Stimulated activated CD8-positive, alpha-beta memory T cell treated with anti-CD3 and anti-CD28 coated beads, Interleukin-15, amount 100 ng/mL, for 24 hours (primary cell): Measurements from ENCODE around the gene LSAMP.

Experiments
- DNase-seq: peaks from one replicate; pipeline ENCODE4 v3.0.0-alpha.2; 2020; ENCODE audit warnings: low read depth

Gene LSAMP

GRCh38 chr3:115943579-115943978 lies 501.7 kb downstream of the LSAMP start:
- no peak for DNase-seq

- no peak for DNase-seq
These were observed 508.2 kb downstream of the LSAMP start for GRCh38 chr3:115937054-115937453.

- DNase-seq, result no peak
These were observed 512.5 kb downstream of the LSAMP start for GRCh38 chr3:115932807-115933206.

- DNase-seq, result no peak
These were observed 513.7 kb downstream of the LSAMP start for GRCh38 chr3:115931581-115931980.

GRCh38 chr3:115930922-115931321 lies 514.4 kb downstream of the LSAMP start:
- no peak for DNase-seq

- DNase-seq, result no peak
These were observed 515.1 kb downstream of the LSAMP start for GRCh38 chr3:115930168-115930567.

- no peak for DNase-seq
These were observed 516.9 kb downstream of the LSAMP start for GRCh38 chr3:115928376-115928775.

GRCh38 chr3:115927197-115927596 lies 518.1 kb downstream of the LSAMP start:
- DNase-seq, result no peak

- no peak for DNase-seq
These were observed 522.5 kb downstream of the LSAMP start for GRCh38 chr3:115922681-115923347.

- no peak for DNase-seq
These were observed 523.6 kb downstream of the LSAMP start for GRCh38 chr3:115921711-115922110.

GRCh38 chr3:115918900-115919299 lies 526.4 kb downstream of the LSAMP start:
- no peak for DNase-seq

- DNase-seq, result no peak
These were observed 528.4 kb downstream of the LSAMP start for GRCh38 chr3:115916866-115917265.

GRCh38 chr3:115915061-115915460 lies 530.2 kb downstream of the LSAMP start:
- no peak for DNase-seq

- no peak for DNase-seq
These were observed 532.1 kb downstream of the LSAMP start for GRCh38 chr3:115913069-115913686.

- no peak for DNase-seq
These were observed 532.9 kb downstream of the LSAMP start for GRCh38 chr3:115912372-115912771.

- no peak for DNase-seq
These were observed 539.4 kb downstream of the LSAMP start for GRCh38 chr3:115905871-115906270.

- DNase-seq, result no peak
These were observed 541.4 kb downstream of the LSAMP start for GRCh38 chr3:115903843-115904242.

- DNase-seq, result no peak
These were observed 544.3 kb downstream of the LSAMP start for GRCh38 chr3:115901008-115901407.

- no peak for DNase-seq
These were observed 545.8 kb downstream of the LSAMP start for GRCh38 chr3:115899535-115899934.

GRCh38 chr3:115898656-115899410 lies 546.5 kb downstream of the LSAMP start:
- DNase-seq, result no peak

GRCh38 chr3:115891006-115891636 lies 554.2 kb downstream of the LSAMP start:
- DNase-seq, result no peak

GRCh38 chr3:115890579-115890978 lies 554.7 kb downstream of the LSAMP start:
- no peak for DNase-seq

GRCh38 chr3:115885621-115886020 lies 559.7 kb downstream of the LSAMP start:
- no peak for DNase-seq
